Fibroblast of villous mesenchyme (primary cell): Measurements from ENCODE around the gene CEACAM3. TPM values are rescaled to one million over a fixed set of nuclear protein-coding genes. Genes with fewer than 3 reads are reported as not detected.
A peak's percentile ranks its signal among the peaks of the same experiment; 100 is the strongest.
"Not testable (repeated sequence)": the region's sequence is repeated elsewhere in the genome, so short reads cannot be mapped to it uniquely, and the experiment has no call there.

Experiments
- DNase-seq: peaks from one replicate; pipeline ENCODE4 v3.0.0-alpha.2; 2010; ENCODE audit warnings: low read depth
- H3K4me3 ChIP-seq: 2 replicates; pipeline ENCODE4 v1.5.1; 2011; ENCODE audit warnings: low read depth, mild to moderate bottlenecking, low read length
- total RNA-seq: library from RNA; depleted of rRNA; stranded (reverse); fragments of >200 nt; gene quantifications from 2 replicates; pipeline ENCODE4 v1.2.3, GENCODE V29; 2012
- TF ChIP-seq, protein P1 (sequence below): IDR thresholded peaks from 2 replicates; pipeline ENCODE4 v1.5.1; 2012; ENCODE audit warnings: low read depth, mild to moderate bottlenecking, low read length; ENCODE audit not compliant: insufficient read depth

Gene CEACAM3
- total RNA-seq = not detected in 2 replicates

DNA sequence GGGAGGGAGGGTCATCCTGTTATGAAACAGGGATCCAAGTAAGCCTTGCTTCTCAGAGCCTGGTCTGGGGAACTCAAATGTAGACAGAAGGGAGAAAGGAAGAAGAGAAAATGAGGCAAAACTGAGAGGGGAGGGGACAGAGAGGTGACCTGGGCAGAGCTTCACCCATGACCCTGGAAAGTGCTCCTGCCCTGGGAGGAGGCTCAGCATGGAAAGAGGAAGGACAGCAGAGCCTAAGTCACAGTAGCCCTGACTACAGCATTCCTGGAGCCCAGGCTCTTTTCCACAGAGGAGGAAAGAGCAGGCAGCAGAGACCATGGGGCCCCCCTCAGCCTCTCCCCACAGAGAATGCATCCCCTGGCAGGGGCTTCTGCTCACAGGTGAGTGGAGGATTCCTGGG, at the start of gene CEACAM3:
TSS of gene CEACAM3 (plus strand) at position 226 of the 400 bp plus-strand sequence. CDS start at position 317, 91 bp downstream.
- no peak within 1 kb of the TSS for H3K4me3 ChIP-seq
- no peak for DNase-seq
- TF ChIP-seq, protein P1, sequence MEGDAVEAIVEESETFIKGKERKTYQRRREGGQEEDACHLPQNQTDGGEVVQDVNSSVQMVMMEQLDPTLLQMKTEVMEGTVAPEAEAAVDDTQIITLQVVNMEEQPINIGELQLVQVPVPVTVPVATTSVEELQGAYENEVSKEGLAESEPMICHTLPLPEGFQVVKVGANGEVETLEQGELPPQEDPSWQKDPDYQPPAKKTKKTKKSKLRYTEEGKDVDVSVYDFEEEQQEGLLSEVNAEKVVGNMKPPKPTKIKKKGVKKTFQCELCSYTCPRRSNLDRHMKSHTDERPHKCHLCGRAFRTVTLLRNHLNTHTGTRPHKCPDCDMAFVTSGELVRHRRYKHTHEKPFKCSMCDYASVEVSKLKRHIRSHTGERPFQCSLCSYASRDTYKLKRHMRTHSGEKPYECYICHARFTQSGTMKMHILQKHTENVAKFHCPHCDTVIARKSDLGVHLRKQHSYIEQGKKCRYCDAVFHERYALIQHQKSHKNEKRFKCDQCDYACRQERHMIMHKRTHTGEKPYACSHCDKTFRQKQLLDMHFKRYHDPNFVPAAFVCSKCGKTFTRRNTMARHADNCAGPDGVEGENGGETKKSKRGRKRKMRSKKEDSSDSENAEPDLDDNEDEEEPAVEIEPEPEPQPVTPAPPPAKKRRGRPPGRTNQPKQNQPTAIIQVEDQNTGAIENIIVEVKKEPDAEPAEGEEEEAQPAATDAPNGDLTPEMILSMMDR = no peak

DNA sequence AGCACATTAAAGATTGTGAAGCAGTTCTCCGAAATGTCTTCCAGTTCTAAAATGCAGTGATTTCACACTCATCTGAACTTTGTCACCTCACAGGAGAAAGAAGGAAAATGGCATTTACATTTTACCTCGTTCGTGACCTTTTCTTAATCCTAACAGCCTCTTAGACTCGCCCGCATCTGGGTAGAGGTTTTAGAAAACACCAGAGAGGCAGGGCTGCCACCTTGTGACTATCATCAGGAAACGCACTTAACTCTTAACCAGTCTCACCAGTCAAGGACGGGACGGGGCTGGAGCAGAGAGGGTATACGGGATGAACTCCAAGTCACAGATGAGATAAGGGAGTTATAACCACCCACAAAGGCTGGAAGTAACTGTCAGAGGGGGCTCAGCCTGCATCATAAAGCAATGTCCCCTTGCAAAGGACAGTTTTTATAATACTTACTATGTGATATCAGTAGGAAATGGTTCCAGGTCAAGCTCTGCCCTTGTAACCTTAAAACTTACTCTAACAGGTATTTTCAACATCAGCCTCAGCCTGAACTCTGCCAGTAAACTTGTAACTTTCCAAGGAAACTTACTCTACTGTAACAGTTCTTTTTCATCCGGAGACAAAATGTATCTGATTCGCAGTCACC, 49.7 kb upstream of the CEACAM3 start:
- TF ChIP-seq, protein P1 = peak; percentile 52
- peak; percentile 46 for DNase-seq
- no peak overlapping the region for H3K4me3 ChIP-seq

DNA sequence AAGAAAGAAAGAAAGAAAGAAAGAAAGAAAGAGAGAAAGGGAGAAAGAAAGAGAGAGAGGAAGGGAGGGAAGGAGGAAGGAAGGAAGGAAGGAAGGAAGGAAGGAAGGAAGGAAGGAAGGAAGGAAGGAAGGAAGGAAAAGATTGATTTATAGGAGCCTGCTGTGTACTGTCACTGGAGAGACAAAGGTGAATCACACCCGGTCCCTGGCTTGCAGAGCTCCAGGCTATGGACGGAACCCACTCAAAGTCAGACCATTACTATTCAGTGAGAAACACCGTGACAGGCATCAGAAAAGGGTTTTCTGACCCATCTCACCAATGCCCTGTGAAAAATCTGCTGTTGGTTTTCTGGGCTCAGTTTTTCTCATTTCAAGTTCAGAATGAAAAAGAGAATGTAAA, 48.4 kb upstream of the CEACAM3 start:
- no peak overlapping the region for H3K4me3 ChIP-seq
- TF ChIP-seq, protein P1 = no peak
- no peak for DNase-seq

DNA sequence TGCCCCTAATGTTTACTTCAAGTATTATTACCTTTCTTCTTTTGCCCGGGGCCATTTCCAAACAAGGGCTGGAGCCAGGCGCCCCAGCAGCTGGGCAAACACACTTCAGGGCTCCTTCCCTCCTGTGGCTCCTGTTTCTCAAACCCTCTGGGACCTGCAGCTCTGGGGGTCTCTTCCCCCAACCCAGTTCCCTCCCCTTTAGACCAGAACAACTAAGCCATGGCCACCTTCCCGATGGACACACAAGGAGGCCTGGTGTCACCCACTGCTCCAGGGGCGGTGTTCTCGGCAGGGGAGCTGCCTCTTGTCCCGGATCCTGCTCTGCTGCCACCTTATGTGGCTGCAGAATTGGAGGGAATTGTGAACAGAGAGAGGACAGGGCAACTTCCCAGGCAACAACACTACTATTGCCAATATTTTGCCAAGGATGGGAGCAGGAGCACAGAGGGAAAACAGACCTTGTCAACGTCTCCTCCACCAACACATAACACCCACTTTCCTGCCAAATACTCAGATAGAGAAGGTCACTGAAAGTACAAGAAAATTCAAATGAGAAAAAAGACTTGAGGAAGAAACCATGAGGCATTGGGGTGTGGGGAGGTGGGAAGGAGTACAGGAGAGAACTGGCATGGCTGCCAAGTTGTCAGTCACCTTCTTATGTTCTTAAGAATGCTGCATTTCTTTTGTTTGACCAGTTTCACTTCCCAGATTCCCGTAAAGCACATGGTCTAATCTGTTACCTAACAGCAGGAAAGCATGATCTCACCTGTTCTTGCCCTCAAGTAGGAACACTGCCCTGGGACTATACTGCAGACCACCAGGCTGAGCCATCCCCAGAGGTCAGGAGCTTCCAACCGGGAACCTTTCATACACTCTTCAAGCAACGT, 45.9 kb upstream of the CEACAM3 start:
- not testable (repeated sequence) for H3K4me3 ChIP-seq

DNA sequence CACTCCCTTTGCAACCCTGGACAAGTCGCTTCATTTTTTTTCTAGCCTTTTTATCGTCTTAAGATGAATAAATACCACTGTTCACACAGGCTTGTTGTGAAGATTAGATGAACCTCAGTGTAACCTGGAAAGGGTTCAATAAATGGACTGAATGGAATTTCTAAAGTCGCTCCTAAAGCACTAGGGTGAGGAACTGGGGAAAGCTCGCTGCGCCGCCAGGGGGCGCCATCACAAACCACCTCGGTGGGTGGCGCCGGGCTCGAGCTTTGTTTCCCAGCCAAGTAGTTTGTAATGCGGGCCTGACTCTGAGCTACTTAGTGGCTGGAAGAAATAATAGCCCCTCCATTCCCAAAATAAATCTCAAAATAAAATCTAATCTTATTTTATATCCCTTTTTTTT, 43.2 kb upstream of the CEACAM3 start:
- peak; percentile 6 for DNase-seq
- H3K4me3 ChIP-seq = no peak overlapping the region
- TF ChIP-seq, protein P1 = peak; percentile 62

More for the DNA sequence above, 45.9 kb upstream of the CEACAM3 start:
- not testable (repeated sequence) for DNase-seq

DNA sequence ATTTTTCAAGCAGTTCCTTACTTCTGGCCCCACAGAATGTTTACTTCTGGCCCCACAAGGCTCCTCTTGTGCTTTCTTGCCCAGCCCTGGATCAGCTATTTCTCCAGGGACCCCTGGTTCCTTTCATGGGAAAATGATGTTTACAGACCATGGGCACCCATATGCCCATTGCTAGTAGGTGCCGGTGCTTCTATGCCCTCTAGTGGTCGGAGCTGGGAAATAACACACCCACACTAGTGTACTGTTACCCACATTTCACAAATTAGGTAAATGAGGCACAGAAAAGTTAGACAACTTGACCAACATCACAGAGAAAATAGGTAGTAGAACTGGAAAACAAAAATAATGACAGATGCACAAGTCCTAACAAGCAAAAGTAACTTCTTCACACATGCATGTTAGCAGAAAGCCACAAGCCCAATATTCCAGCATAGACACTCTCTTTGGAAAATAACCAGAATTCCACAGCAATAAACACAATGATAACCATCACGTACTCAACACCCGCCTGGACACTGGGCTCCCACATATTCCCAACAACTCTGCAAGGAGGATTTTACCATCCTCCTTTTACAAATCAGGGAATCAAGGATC, 42.4 kb upstream of the CEACAM3 start:
- DNase-seq = peak; percentile 12
- TF ChIP-seq, protein P1 = peak; percentile 75
- H3K4me3 ChIP-seq = no peak overlapping the region
